ENCODE results near the gene XG.

GRCh38 chrX:2848871-2849301, 97.0 kb downstream of the XG start:
- TF ChIP-seq CTCF (IDR thresholded peaks at IDR 0.05), result no peak
- no peak for TF ChIP-seq POLR2AphosphoS5 (IDR thresholded peaks at IDR 0.05)
- TF ChIP-seq EP300 (IDR thresholded peaks at IDR 0.05), result no peak
